NB4 (cell line): ENCODE measurements around the gene ZMYND11.

Source experiments
- CTCF ChIP-seq: IDR thresholded peaks from one replicate; pipeline ENCODE4 v1.5.1; 2012; ENCODE audit warnings: low read depth, low read length
- MYC ChIP-seq: IDR thresholded peaks from 2 replicates; pipeline ENCODE4 v1.6.1; 2011; ENCODE audit warnings: low read depth, low read length
- POLR2A ChIP-seq: IDR thresholded peaks from 2 replicates; pipeline ENCODE4 v1.6.1; 2011; ENCODE audit warnings: mild to moderate bottlenecking; ENCODE audit not compliant: insufficient read length; ENCODE audit errors: extremely low read depth

- TF ChIP-seq POLR2A (no peak), CTCF (no peak), MYC (no peak)
Measured at GRCh38 chr10:244227-244626, 109.0 kb downstream of the ZMYND11 start.
